Esophagus muscularis mucosa (tissue), 4 donors: ENCODE results near the gene PTPRN2. TPM values are rescaled to one million over a fixed set of nuclear protein-coding genes. Genes with fewer than 3 reads are reported as not detected.

Source experiments
- DNase-seq: peaks from one replicate; pipeline ENCODE4 v3.0.0-alpha.2; 2017; ENCODE audit errors: extremely low spot score
- H3K27ac ChIP-seq, 4 donors: fragments of 200-600 bp; sonication (generic); replicated peaks in 1 of 4; 1 replicate in 3 of 4; 2 replicates in 1 of 4; pipeline ENCODE4 v1.5.1; 2016 to 2019; ENCODE audit warnings: mild to moderate bottlenecking in 1 of 4
- H3K27me3 ChIP-seq, 4 donors: fragments of 200-600 bp; sonication (generic); one replicate each; pipeline versions ENCODE4 v1.5.1 to v1.6.0; 2016 to 2019
- H3K36me3 ChIP-seq, 4 donors: fragments of 200-600 bp; sonication (generic); one replicate each; pipeline ENCODE4 v1.5.1; 2016 to 2019
- H3K4me1 ChIP-seq, 4 donors: fragments of 200-600 bp; sonication (generic); one replicate each; pipeline ENCODE4 v1.5.1; 2016 to 2019
- H3K4me3 ChIP-seq, 4 donors: fragments of 200-600 bp; sonication (generic); 1 replicate in 2 of 4; 2 replicates in 2 of 4; pipeline ENCODE4 v1.5.1; 2016 to 2019; ENCODE audit warnings: mild to moderate bottlenecking in 4 of 4, moderate library complexity in 1 of 4
- H3K9me3 ChIP-seq, 4 donors: fragments of 200-600 bp; sonication (generic); 1 replicate in 3 of 4; 2 replicates in 1 of 4; pipeline ENCODE4 v1.5.1; 2016 to 2019
- EP300 ChIP-seq: sonication (generic); formaldehyde crosslinking; IDR thresholded peaks from one replicate; pipeline ENCODE4 v1.6.1; 2017; ENCODE audit warnings: antibody characterized with exemption
- POLR2A ChIP-seq: fragments of 450-650 bp; IDR thresholded peaks from one replicate; pipeline ENCODE4 v1.6.1; 2017; ENCODE audit warnings: antibody characterized with exemption, moderate library complexity, mild to moderate bottlenecking, low read depth
- POLR2AphosphoS5 ChIP-seq, 2 donors: sonication (generic); formaldehyde crosslinking; IDR thresholded peaks; one replicate each; pipeline ENCODE4 v1.6.1; 2017; ENCODE audit warnings: antibody characterized with exemption in 2 of 2
- WGBS: methylation state at CpG from one replicate; pipeline ENCODE4 v1.1.5; 2018; 5-methylcytosine and 5-hydroxymethylcytosine counted together
- intact Hi-C: fragments of 100-400 bp; cut with DNase I; formaldehyde crosslinking; loops from one replicate; pipeline ENCODE4 v1.15.1; 2023
- total RNA-seq, 4 donors: library from RNA; depleted of rRNA; stranded (reverse); fragments of >200 nt; gene quantifications; one replicate each; pipeline versions ENCODE4 v1.1.0 to v1.2.1, GENCODE V29; 2016
- TF ChIP-seq, protein P1 (sequence below), 3 experiments: fragments of 200-600 bp in 2 of 3; fragments of 450-650 bp in 1 of 3; sonication (generic) in 2 of 3; IDR thresholded peaks; one replicate each; pipeline ENCODE4 v1.5.1; 2017 to 2019; ENCODE audit warnings: antibody characterized with exemption in 3 of 3, mild to moderate bottlenecking in 2 of 3, moderate library complexity in 1 of 3

Gene PTPRN2
- total RNA-seq, 4 donors from 2014 or later = 2.1 to 3.1 (median 3.1) TPM

- H3K27me3 ChIP-seq = peaks cover 0 to 27% (median 0%) of the 10 kb centered on the region in 4 donors
- no peak for DNase-seq
- WGBS = 78% methylated on average over 8 of the region's 11 CpGs
- TF ChIP-seq POLR2AphosphoS5 (IDR thresholded peaks at IDR 0.05) (no peak), EP300 (no peak), POLR2A (no peak)
- TF ChIP-seq, protein P1, sequence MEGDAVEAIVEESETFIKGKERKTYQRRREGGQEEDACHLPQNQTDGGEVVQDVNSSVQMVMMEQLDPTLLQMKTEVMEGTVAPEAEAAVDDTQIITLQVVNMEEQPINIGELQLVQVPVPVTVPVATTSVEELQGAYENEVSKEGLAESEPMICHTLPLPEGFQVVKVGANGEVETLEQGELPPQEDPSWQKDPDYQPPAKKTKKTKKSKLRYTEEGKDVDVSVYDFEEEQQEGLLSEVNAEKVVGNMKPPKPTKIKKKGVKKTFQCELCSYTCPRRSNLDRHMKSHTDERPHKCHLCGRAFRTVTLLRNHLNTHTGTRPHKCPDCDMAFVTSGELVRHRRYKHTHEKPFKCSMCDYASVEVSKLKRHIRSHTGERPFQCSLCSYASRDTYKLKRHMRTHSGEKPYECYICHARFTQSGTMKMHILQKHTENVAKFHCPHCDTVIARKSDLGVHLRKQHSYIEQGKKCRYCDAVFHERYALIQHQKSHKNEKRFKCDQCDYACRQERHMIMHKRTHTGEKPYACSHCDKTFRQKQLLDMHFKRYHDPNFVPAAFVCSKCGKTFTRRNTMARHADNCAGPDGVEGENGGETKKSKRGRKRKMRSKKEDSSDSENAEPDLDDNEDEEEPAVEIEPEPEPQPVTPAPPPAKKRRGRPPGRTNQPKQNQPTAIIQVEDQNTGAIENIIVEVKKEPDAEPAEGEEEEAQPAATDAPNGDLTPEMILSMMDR (IDR thresholded peaks at IDR 0.05) = no peak
- no peaks in the 10 kb centered on the region for H3K36me3 ChIP-seq
- H3K4me3 ChIP-seq = no peak overlapping the region
- H3K9me3 ChIP-seq = no peaks in the 10 kb centered on the region
- no peak overlapping the region for H3K27ac ChIP-seq
- H3K4me1 ChIP-seq = no peaks in the 10 kb centered on the region
- intact Hi-C loops = no loop called here
These were observed 511.4 kb downstream of the PTPRN2 start for GRCh38 chr7:158076215-158076614.

DNA sequence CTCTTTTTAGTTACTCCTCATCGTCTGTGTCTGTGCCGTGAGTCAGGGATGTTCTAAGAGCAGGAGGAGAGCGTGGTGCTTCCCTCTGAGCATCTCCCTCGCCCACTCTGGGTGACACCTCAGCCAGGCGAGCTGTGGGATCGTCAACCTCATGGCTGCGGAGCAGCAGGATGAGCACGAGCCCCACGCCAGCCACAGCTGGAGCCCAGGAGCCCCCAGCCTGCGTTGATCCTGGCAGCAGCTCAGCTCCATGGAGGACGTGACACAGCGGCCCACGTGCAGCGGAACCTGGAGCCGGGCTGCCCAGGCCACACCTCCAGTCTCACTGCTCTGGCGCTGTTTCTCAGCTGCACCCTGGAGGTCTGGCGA is 512.0 kb downstream of the PTPRN2 start:
- Histone ChIP-seq H3K4me3 (no peak overlapping the region), H3K4me1 (no peaks in the 10 kb centered on the region), H3K36me3 (no peaks in the 10 kb centered on the region), H3K27ac (no peak overlapping the region), H3K27me3 (peaks cover 0 to 27% (median 0%) of the 10 kb centered on the region in 4 donors), H3K9me3 (no peaks in the 10 kb centered on the region)
- WGBS = 79% methylated on average over 3 of the region's 17 CpGs
- TF ChIP-seq, protein P1 (IDR thresholded peaks at IDR 0.05) = no peak
- TF ChIP-seq POLR2AphosphoS5 (IDR thresholded peaks at IDR 0.05) (no peak), EP300 (no peak), POLR2A (no peak)
- no peak for DNase-seq
- intact Hi-C loops = no loop called here

DNA sequence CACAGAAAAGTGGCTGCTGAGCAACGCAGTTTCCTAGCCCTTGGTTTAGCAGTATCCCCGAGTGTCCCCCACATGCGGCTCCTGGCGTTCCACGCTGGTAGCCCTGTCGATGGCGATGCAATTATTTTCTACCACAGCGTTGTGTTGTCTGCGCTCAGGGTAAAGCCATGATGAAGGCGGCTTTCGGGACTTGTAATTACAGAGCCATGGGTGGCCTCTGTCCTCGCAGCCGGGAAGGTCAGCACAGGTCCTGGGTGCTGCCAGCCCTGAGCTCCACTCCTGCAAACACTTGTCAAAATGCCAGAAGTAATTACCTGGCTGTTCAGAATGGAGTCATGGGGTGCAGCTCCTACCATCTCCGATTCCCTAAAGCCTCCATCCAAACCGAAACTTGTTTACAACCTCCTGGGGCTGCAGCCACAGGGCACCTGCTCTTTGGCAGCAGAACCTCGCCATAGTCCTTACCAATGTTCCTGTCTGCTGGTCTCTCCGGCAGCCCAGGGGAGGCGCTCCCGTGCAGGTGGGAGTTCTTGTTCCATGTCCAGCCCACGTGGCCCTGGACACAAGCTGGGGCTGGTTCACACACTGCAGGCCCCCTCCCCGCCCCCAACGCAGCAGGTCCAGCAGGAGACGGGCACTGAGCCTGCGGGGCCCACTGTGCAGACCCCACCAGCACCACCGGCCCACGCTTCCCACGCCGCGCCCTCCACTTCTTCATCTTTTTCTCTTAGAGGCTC is 512.6 kb downstream of the PTPRN2 start:
- TF ChIP-seq, protein P1 (IDR thresholded peaks at IDR 0.05) = no peak
- TF ChIP-seq EP300 = no peak
- no peak for TF ChIP-seq POLR2AphosphoS5 (IDR thresholded peaks at IDR 0.05)
- no peaks in the 10 kb centered on the region for H3K4me1 ChIP-seq
- intact Hi-C loops = no loop called here
- WGBS = 78% methylated on average over 21 of the region's 29 CpGs
- H3K36me3 ChIP-seq = no peaks in the 10 kb centered on the region
- H3K27me3 ChIP-seq = peaks cover 0 to 27% (median 0%) of the 10 kb centered on the region in 4 donors
- DNase-seq = no peak
- H3K9me3 ChIP-seq = no peaks in the 10 kb centered on the region
- H3K4me3 ChIP-seq = no peak overlapping the region
- no peak overlapping the region for H3K27ac ChIP-seq

DNA sequence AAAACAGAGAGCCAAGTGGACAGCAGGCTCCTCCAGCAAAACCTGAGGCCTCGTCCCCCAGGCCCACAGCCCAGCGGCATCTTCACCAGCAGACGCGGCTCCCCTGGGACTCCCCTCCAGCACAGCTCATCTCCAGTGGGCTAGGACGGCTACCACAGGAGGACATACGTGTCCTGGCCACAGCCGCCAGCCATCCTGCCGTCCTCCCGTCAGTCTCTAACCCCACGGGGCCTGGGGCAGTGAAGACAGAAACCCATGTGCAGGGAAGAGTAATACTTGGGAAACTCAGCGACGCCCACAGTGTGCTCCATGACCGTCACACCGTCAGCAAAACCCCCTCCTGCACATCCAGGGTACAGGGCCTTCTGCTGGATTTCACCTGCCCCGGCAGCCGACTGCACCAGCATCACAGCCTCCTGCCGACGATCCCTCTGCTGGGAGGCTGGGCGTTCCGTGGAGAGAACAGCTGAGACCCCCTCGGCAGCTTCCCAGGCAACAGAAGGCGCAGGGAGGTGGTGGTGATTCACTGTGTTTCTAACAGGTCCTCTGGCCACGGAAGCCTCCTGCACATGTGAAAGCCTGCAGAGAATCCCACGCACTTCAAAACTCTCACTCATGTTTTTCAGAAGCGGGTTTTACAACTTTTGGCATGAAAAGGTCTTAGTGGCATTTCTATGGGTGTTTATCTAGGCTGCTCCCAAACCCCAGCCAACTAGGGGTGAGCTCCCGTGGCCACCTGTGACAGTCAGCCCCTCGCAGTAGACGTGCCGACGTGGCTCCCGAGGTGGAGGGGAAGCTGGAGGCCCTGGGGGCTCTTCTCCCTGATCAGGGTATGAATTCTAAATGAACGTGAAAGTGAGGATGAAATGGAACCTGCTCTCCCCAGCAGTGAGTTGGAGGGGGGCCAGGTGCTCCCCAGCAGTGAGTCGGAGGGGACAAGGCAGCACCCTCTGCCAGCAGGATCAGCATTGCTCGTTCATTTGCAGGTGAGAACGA is 513.5 kb downstream of the PTPRN2 start:
- H3K9me3 ChIP-seq = no peaks in the 10 kb centered on the region
- intact Hi-C loops = no loop called here
- H3K27ac ChIP-seq = no peak overlapping the region
- TF ChIP-seq POLR2A = no peak
- TF ChIP-seq, protein P1 (IDR thresholded peaks at IDR 0.05) = no peak
- TF ChIP-seq EP300 = no peak
- no peak for TF ChIP-seq POLR2AphosphoS5 (IDR thresholded peaks at IDR 0.05)
- no peaks in the 10 kb centered on the region for H3K36me3 ChIP-seq
- no peak for DNase-seq
- no peaks in the 10 kb centered on the region for H3K4me1 ChIP-seq
- peaks cover 0 to 27% (median 0%) of the 10 kb centered on the region in 4 donors for H3K27me3 ChIP-seq
- WGBS = 74% methylated on average over 30 of the region's 35 CpGs
- H3K4me3 ChIP-seq = no peak overlapping the region
